Gastroesophageal sphincter (tissue), 4 donors: ENCODE measurements around the gene FAM168A. TPM values are rescaled to one million over a fixed set of nuclear protein-coding genes. Genes with fewer than 3 reads are reported as not detected.

Experiments used
- ATAC-seq: fragments of 150-250 bp; one replicate; pipeline ENCODE4 v1.9.1; 2016; ENCODE audit warnings: mild to moderate bottlenecking, moderate library complexity
- H3K27ac ChIP-seq, 4 donors: fragments of 200-600 bp; sonication (generic) in 3 of 4; 1 replicate in 3 of 4; 2 replicates in 1 of 4; pipeline ENCODE4 v1.5.1; 2016 to 2019
- H3K27me3 ChIP-seq: fragments of 200-600 bp; sonication (generic); one replicate; pipeline ENCODE4 v1.5.1; 2019
- H3K36me3 ChIP-seq, 2 donors: fragments of 200-600 bp; sonication (generic); one replicate each; pipeline ENCODE4 v1.5.1; 2019; ENCODE audit warnings: control low read depth in 1 of 2
- H3K4me1 ChIP-seq, 3 donors: fragments of 200-600 bp; sonication (generic); 1 replicate in 2 of 3; 2 replicates in 1 of 3; pipeline ENCODE4 v1.5.1; 2016 to 2019; ENCODE audit warnings: control low read depth in 2 of 3
- H3K4me3 ChIP-seq, 2 donors: fragments of 200-600 bp; sonication (generic); one replicate each; pipeline ENCODE4 v1.5.1; 2019; ENCODE audit warnings: mild to moderate bottlenecking in 1 of 2, moderate library complexity in 1 of 2
- H3K9me3 ChIP-seq, 3 donors: fragments of 200-600 bp; sonication (generic); one replicate each; pipeline ENCODE4 v1.5.1; 2017 to 2019; ENCODE audit warnings: control low read depth in 2 of 3
- CTCF ChIP-seq, 4 experiments: fragments of 200-600 bp in 2 of 4; fragments of 450-650 bp in 2 of 4; sonication (generic) in 1 of 4; IDR thresholded peaks; one replicate each; pipeline ENCODE4 v1.5.1; 2017 to 2019; ENCODE audit warnings: antibody characterized with exemption in 4 of 4, mild to moderate bottlenecking in 2 of 4, moderate library complexity in 2 of 4
- EP300 ChIP-seq: sonication (generic); formaldehyde crosslinking; IDR thresholded peaks from one replicate; pipeline ENCODE4 v1.6.1; 2017; ENCODE audit warnings: antibody characterized with exemption, mild to moderate bottlenecking
- POLR2A ChIP-seq, 2 donors: fragments of 450-650 bp; IDR thresholded peaks; one replicate each; pipeline ENCODE4 v1.6.1; 2017; ENCODE audit warnings: antibody characterized with exemption in 2 of 2, mild to moderate bottlenecking in 2 of 2, moderate library complexity in 1 of 2
- POLR2AphosphoS5 ChIP-seq: sonication (generic); formaldehyde crosslinking; IDR thresholded peaks from one replicate; pipeline ENCODE4 v1.6.1; 2017; ENCODE audit warnings: antibody characterized with exemption
- WGBS, 2 donors: methylation state at CpG; one replicate each; pipeline ENCODE4 v1.1.5; 2018; ENCODE audit warnings: low coverage in 1 of 2; 5-methylcytosine and 5-hydroxymethylcytosine counted together
- total RNA-seq, 4 donors: library from RNA; depleted of rRNA; stranded (reverse); fragments of >200 nt; gene quantifications; one replicate each; pipeline ENCODE4 v1.1.0, GENCODE V29; 2016

FAM168A gene
- total RNA-seq, 4 donors from 2014 or later: 27.5 to 51.8 (median 42.0) TPM

- no peaks in the 10 kb centered on the region for H3K9me3 ChIP-seq
- H3K27ac ChIP-seq: peak overlapping the region in 3 of 4 donors; percentile 77 to 89 (median 85)
- no peaks in the 10 kb centered on the region for H3K27me3 ChIP-seq
- no peak for TF ChIP-seq EP300
- TF ChIP-seq POLR2AphosphoS5: no peak
- TF ChIP-seq POLR2A (IDR thresholded peaks at IDR 0.05): no peak
- no peak for TF ChIP-seq CTCF (IDR thresholded peaks at IDR 0.05)
- peaks cover 0 to 44% (median 0%) of the 10 kb centered on the region in 3 donors for H3K4me1 ChIP-seq
- peak; percentile 1 for ATAC-seq
- peak overlapping the region in 1 of 2 donors; percentile 77 for H3K4me3 ChIP-seq
- no peaks in the 10 kb centered on the region for H3K36me3 ChIP-seq
- WGBS, 2 donors: 52 to 83% methylated on average over 3 to 5 of the region's 6 CpGs
Measured at GRCh38 chr11:73375830-73376159, 222.1 kb downstream of the FAM168A start.

GRCh38 chr11:73374151-73374550 is 223.8 kb downstream of the FAM168A start:
- no peak for ATAC-seq
- Histone ChIP-seq H3K27me3 (no peaks in the 10 kb centered on the region), H3K36me3 (peaks cover 0 to 4% of the 10 kb centered on the region in 2 donors), H3K4me3 (no peak overlapping the region), H3K4me1 (peaks cover 0 to 36% (median 0%) of the 10 kb centered on the region in 3 donors), H3K9me3 (no peaks in the 10 kb centered on the region), H3K27ac (no peak overlapping the region)
- 40 to 83% methylated on average over 1 of the region's 4 CpGs for WGBS, 2 donors
- no peak for TF ChIP-seq POLR2A (IDR thresholded peaks at IDR 0.05)
- no peak for TF ChIP-seq EP300
- no peak for TF ChIP-seq CTCF (IDR thresholded peaks at IDR 0.05)
- TF ChIP-seq POLR2AphosphoS5: no peak

- no peaks in the 10 kb centered on the region for H3K27me3 ChIP-seq
- peak overlapping the region in 3 of 4 donors; percentile 5 to 44 (median 28) for H3K27ac ChIP-seq
- WGBS, 2 donors: 47% methylated on average over 4 of the region's 6 CpGs; no CpG with 5 or more reads in 1 of the 2 donors
- H3K9me3 ChIP-seq: no peaks in the 10 kb centered on the region
- peaks cover 0 to 32% (median 0%) of the 10 kb centered on the region in 3 donors for H3K4me1 ChIP-seq
- TF ChIP-seq CTCF (IDR thresholded peaks at IDR 0.05) (peak in 1 of 4 experiments; percentile 7), POLR2AphosphoS5 (no peak)
- peaks cover 0 to 21% of the 10 kb centered on the region in 2 donors for H3K36me3 ChIP-seq
- no peak overlapping the region for H3K4me3 ChIP-seq
- no peak for ATAC-seq
Measured at GRCh38 chr11:73372375-73372993, 225.4 kb downstream of the FAM168A start.

GRCh38 chr11:73367482-73368024 is 230.4 kb downstream of the FAM168A start:
- 50 to 79% methylated on average over 2 to 5 of the region's 20 CpGs for WGBS, 2 donors
- Histone ChIP-seq H3K4me3 (no peak overlapping the region), H3K27ac (no peak overlapping the region), H3K9me3 (no peaks in the 10 kb centered on the region), H3K4me1 (peaks cover 0 to 12% (median 0%) of the 10 kb centered on the region in 3 donors), H3K27me3 (no peaks in the 10 kb centered on the region), H3K36me3 (peaks cover 0 to 70% of the 10 kb centered on the region in 2 donors)
- no peak for TF ChIP-seq POLR2A (IDR thresholded peaks at IDR 0.05)
- TF ChIP-seq CTCF (IDR thresholded peaks at IDR 0.05): no peak
- TF ChIP-seq EP300: no peak
- no peak for TF ChIP-seq POLR2AphosphoS5
- no peak for ATAC-seq

GRCh38 chr11:73366953-73367352 is 231.0 kb downstream of the FAM168A start:
- Histone ChIP-seq H3K9me3 (no peaks in the 10 kb centered on the region), H3K4me3 (no peak overlapping the region), H3K36me3 (peaks cover 0 to 76% of the 10 kb centered on the region in 2 donors), H3K27me3 (no peaks in the 10 kb centered on the region), H3K27ac (no peak overlapping the region), H3K4me1 (peaks cover 0 to 6% (median 0%) of the 10 kb centered on the region in 3 donors)
- no peak for ATAC-seq
- no peak for TF ChIP-seq POLR2A (IDR thresholded peaks at IDR 0.05)
- TF ChIP-seq CTCF (IDR thresholded peaks at IDR 0.05): no peak
- TF ChIP-seq POLR2AphosphoS5: no peak
- TF ChIP-seq EP300: no peak
- 60 to 65% methylated on average over 5 to 6 of the region's 6 CpGs for WGBS, 2 donors
